A549 (cell line): Measurements from ENCODE around the gene NCAPD2. TPM values are rescaled to one million over a fixed set of nuclear protein-coding genes. Genes with fewer than 3 reads are reported as not detected.

Source experiments
- ATAC-seq, 2 experiments: fragments of 200-7000 bp in 1 of 2; fragments of >200 bp in 1 of 2; cut with Nextera tagmentation in 1 of 2; cut with Tn5 transposase in 1 of 2; 3 replicates each; pipeline versions ENCODE4 v1.8.0 to v1.9.1; 2018 to 2020; ENCODE audit warnings: mild to moderate bottlenecking in 1 of 2, moderate library complexity in 1 of 2
- CTCF ChIA-PET: fragments of 300-600 bp; sonication (Branson Sonifier 250); formaldehyde crosslinking; extraction: SDS; loops from one replicate; lab custom pipeline; 2021; ENCODE audit warnings: antibody characterized with exemption, inconsistent platforms; lab: Yijun Ruan, JAX
- POLR2A ChIA-PET: fragments of 350-600 bp; formaldehyde crosslinking; extraction: SDS; loops from one replicate; lab custom pipeline; 2021; ENCODE audit warnings: antibody characterized with exemption, inconsistent platforms; lab: Yijun Ruan, JAX
- DNase-seq, 2 experiments: peaks; one replicate each; pipeline versions ENCODE4 v3.0.0 to v3.0.0-alpha.2; 2011 to 2016; ENCODE audit warnings: low read depth in 1 of 2, low spot score in 1 of 2
- FAIRE-seq: peaks from 2 replicates; lab custom pipeline; 2011; peaks lifted over from hg19 to GRCh38; lab: Jason Lieb, UNC
- H3K27ac ChIP-seq, 2 experiments: fragments of >200 bp; sonication (Bioruptor Twin); formaldehyde crosslinking; 3 replicates each; pipeline ENCODE4 v1.5.1; 2016 to 2017
- H3K4me1 ChIP-seq: fragments of >200 bp; sonication (Bioruptor Twin); formaldehyde crosslinking; 3 replicates; pipeline ENCODE4 v1.6.1; 2016
- H3K4me2 ChIP-seq: fragments of >200 bp; sonication (Bioruptor Twin); formaldehyde crosslinking; 3 replicates; pipeline ENCODE4 v1.6.1; 2016
- H3K4me3 ChIP-seq: fragments of >200 bp; sonication (Bioruptor Twin); formaldehyde crosslinking; 3 replicates; pipeline ENCODE4 v1.5.1; 2016
- H3K9me3 ChIP-seq: fragments of >200 bp; sonication (Bioruptor Twin); formaldehyde crosslinking; 3 replicates; pipeline ENCODE4 v1.6.1; 2016
- CEBPB ChIP-seq, 2 experiments: fragments of >200 bp in 1 of 2; sonication (Bioruptor Twin) in 1 of 2; formaldehyde crosslinking in 1 of 2; IDR thresholded peaks; 2 replicates each; pipeline ENCODE4 v1.6.1; 2012 to 2016
- EHF ChIP-seq: fragments of 250-450 bp; sonication (Bioruptor Pico); IDR thresholded peaks from 2 replicates; pipeline ENCODE4 v1.5.0; 2020; ENCODE audit warnings: mild to moderate bottlenecking
- ESRRA ChIP-seq: fragments of 150-350 bp; IDR thresholded peaks from 2 replicates; pipeline ENCODE4 v1.6.1; 2014; ENCODE audit warnings: mild to moderate bottlenecking, low read length, borderline replicate concordance
- GATA3 ChIP-seq: IDR thresholded peaks from 2 replicates; pipeline ENCODE4 v1.6.1; 2012; ENCODE audit warnings: borderline replicate concordance
- HOXB5 ChIP-seq: fragments of 250-450 bp; sonication (Bioruptor Pico); IDR thresholded peaks from 2 replicates; pipeline ENCODE4 v1.5.0; 2020; ENCODE audit warnings: mild to moderate bottlenecking, moderate library complexity
- JUN ChIP-seq, 2 experiments: fragments of >200 bp; sonication (Bioruptor Twin); formaldehyde crosslinking; IDR thresholded peaks; 2 replicates in 1 of 2; 3 replicates in 1 of 2; pipeline ENCODE4 v1.6.1; 2016 to 2017
- KDM5A ChIP-seq: fragments of 200-600 bp; sonication (generic); IDR thresholded peaks from 2 replicates; pipeline ENCODE4 v1.6.1; 2016; ENCODE audit warnings: antibody characterized with exemption, mild to moderate bottlenecking
- MAZ ChIP-seq: fragments of 150-350 bp; IDR thresholded peaks from 2 replicates; pipeline ENCODE4 v1.6.1; 2014; ENCODE audit warnings: antibody characterized with exemption, low read depth, low read length, borderline replicate concordance
- POLR2A ChIP-seq: IDR thresholded peaks from 2 replicates; pipeline ENCODE4 v1.6.1; 2012; ENCODE audit warnings: mild to moderate bottlenecking, low read length
- POLR2AphosphoS2 ChIP-seq: conservative IDR thresholded peaks from 2 replicates; pipeline ENCODE4 v1.6.1; 2012; ENCODE audit warnings: low read length, improper control_type of control experiment, inconsistent platforms
- RCOR1 ChIP-seq: fragments of 150-350 bp; IDR thresholded peaks from 2 replicates; pipeline ENCODE4 v1.6.1; 2014; ENCODE audit warnings: antibody characterized with exemption, low read length, low read depth
- RFX5 ChIP-seq: fragments of 450-650 bp; IDR thresholded peaks from 2 replicates; pipeline ENCODE4 v1.7.1; 2014; ENCODE audit warnings: antibody characterized with exemption, mild to moderate bottlenecking, moderate library complexity
- RNF2 ChIP-seq: fragments of 200-600 bp; sonication (generic); IDR thresholded peaks from 2 replicates; pipeline ENCODE4 v1.6.1; 2016; ENCODE audit warnings: low read depth, mild to moderate bottlenecking, antibody characterized with exemption, moderate library complexity, borderline replicate concordance
- SREBF2 ChIP-seq: fragments of 450-650 bp; IDR thresholded peaks from 2 replicates; pipeline ENCODE4 v1.6.1; 2014; ENCODE audit warnings: mild to moderate bottlenecking, moderate library complexity
- ZFP36 ChIP-seq: fragments of 450-650 bp; IDR thresholded peaks from 2 replicates; pipeline ENCODE4 v1.6.1; 2014; ENCODE audit warnings: borderline replicate concordance; ENCODE audit not compliant: partially characterized antibody
- WGBS: methylation state at CpG from one replicate; pipeline ENCODE4 v1.1.6; 2017; ENCODE audit errors: missing lambda C conversion rate; 5-methylcytosine and 5-hydroxymethylcytosine counted together
- polyA plus RNA-seq, 4 experiments: library from polyadenylated mRNA; depleted of rRNA in 3 of 4; stranded (reverse); fragments of >200 nt; fragmentation: RNase III in 1 of 4; extraction: RNeasy Plus Mini Kit Qiagen cat#74134 plus additional on column Dnase treatment in 1 of 4; gene quantifications; 2 replicates in 3 of 4; 3 replicates in 1 of 4; pipeline ENCODE4 v1.2.3, GENCODE V29; 2011 to 2017
- TF ChIP-seq, protein P1 (sequence below): fragments of >200 bp; sonication (Bioruptor Twin); formaldehyde crosslinking; IDR thresholded peaks from 3 replicates; pipeline ENCODE4 v1.6.1; 2016
- TF ChIP-seq, protein P2 (sequence below): IDR thresholded peaks from 2 replicates; pipeline ENCODE4 v1.6.1; 2012
- TF ChIP-seq, protein P3 (sequence below): IDR thresholded peaks from 2 replicates; pipeline ENCODE4 v1.6.1; 2012; ENCODE audit warnings: low read depth, borderline replicate concordance
- TF ChIP-seq, protein P4 (sequence below): fragments of 250-450 bp; sonication (Bioruptor Pico); IDR thresholded peaks from 2 replicates; pipeline ENCODE4 v1.5.0; 2021; ENCODE audit warnings: mild to moderate bottlenecking, moderate library complexity, borderline replicate concordance

NCAPD2 gene
- polyA plus RNA-seq, 2 of the 4 experiments (the other 2 are of a cell fraction), result 82.0 to 130 TPM

DNA sequence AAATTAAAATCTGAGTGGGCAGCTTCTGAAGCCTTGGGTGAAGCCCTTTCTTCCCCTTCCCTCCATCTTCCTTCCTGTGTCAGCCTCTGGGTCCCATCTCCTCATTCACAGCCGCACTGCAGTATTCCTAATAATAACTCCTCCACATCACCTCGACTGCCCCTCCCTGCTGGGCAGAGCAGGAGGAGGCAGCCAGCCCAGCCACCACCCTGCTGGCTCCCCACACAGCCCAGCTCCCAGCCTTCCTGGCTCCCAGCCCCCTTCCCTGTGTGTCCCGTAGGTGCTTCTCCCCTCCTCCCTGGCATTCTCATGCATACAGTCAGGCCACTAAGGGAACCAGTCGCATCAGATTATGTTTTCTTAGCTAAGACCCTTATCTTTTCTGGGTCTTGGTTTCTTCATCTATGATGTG, 58.2 kb downstream of the NCAPD2 start:
- Histone ChIP-seq H3K4me3 (no peak overlapping the region), H3K4me2 (peak overlapping the region; percentile 25; the same call in 1 of the 3 replicates), H3K27ac (peak overlapping the region; percentile 8 to 49; a peak in 4 of 6 replicates), H3K4me1 (peaks cover 41% of the 10 kb centered on the region), H3K9me3 (no peaks in the 10 kb centered on the region)
- 38% methylated on average over 4 of the region's 4 CpGs for WGBS
- DNase-seq, result no peak
- no peak for FAIRE-seq
- no peak for TF ChIP-seq JUN (IDR thresholded peaks at IDR 0.05)
- no peak for TF ChIP-seq ESRRA
- POLR2A ChIA-PET, result interaction anchor here (0.6 to 1.7 kb wide), 2 partner anchors 16 to 321 kb away, joined by 3 to 5 read pairs; partner anchors contain the start of genes NOP2 and SPSB2
- ATAC-seq, result peak in 1 of 2 experiments; percentile 1; a peak in 1 of 6 replicates
- CTCF ChIA-PET, result interaction anchor here (1.0 to 25.9 kb wide), 8 partner anchors 5 to 273 kb away, joined by 3 to 491 read pairs (median 4); partner anchors contain the start of genes GAPDH, IFFO1 and NOP2

DNA sequence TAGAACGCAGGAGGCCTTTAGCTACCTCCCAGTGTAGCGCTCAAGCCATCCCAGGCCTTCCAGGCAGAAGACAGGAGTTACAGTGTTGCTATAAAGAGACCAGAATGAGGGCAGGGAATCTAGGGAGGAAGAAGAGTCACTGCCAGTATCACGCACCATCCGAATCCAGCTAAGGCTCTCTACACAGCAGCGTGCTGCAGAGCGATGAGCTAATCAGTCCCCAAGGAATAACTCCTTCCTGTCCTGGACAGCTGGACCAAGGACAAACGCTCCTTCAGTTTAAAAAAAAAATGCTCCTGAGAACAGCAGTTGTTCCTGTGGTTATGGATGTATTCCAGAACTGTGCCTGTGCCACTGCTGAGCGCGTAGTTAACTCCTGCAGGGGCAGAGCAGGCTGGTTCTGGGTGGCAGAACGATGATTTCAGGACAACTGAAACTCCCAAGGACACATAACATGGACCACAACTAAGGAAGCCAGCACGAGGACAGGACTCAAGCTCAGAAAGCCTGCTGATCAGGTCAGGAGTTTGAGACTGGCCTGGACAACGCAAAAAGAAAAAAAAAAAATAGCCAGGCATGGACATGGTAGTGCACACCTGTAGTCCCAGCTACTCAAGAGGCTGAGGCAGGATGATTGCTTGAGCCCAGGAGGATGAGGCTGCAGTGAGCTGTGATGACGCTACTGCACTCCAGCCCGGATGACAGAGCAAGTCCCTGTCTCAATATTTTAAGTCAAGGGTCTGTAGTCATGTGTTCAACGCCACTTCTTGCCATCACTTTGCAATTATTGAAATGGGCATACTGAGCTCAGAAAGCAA, 59.4 kb downstream of the NCAPD2 start:
- H3K27ac ChIP-seq, result no peak overlapping the region
- FAIRE-seq (no peak), DNase-seq (no peak), ATAC-seq (no peak)
- CTCF ChIA-PET, result interaction anchor here (0.8 to 25.9 kb wide), 18 partner anchors 4 to 273 kb away, joined by 3 to 491 read pairs (median 4); partner anchors contain the start of genes GAPDH, IFFO1, LAG3 and NOP2
- no peak overlapping the region for H3K4me2 ChIP-seq
- TF ChIP-seq POLR2AphosphoS2, result no peak
- TF ChIP-seq, protein P1, sequence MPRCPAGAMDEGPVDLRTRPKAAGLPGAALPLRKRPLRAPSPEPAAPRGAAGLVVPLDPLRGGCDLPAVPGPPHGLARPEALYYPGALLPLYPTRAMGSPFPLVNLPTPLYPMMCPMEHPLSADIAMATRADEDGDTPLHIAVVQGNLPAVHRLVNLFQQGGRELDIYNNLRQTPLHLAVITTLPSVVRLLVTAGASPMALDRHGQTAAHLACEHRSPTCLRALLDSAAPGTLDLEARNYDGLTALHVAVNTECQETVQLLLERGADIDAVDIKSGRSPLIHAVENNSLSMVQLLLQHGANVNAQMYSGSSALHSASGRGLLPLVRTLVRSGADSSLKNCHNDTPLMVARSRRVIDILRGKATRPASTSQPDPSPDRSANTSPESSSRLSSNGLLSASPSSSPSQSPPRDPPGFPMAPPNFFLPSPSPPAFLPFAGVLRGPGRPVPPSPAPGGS, result no peak
- TF ChIP-seq POLR2A, result no peak
- TF ChIP-seq, protein P2, sequence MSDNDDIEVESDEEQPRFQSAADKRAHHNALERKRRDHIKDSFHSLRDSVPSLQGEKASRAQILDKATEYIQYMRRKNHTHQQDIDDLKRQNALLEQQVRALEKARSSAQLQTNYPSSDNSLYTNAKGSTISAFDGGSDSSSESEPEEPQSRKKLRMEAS, result no peak
- no peak for TF ChIP-seq JUN (IDR thresholded peaks at IDR 0.05)
- TF ChIP-seq RNF2, result no peak
- TF ChIP-seq, protein P3, sequence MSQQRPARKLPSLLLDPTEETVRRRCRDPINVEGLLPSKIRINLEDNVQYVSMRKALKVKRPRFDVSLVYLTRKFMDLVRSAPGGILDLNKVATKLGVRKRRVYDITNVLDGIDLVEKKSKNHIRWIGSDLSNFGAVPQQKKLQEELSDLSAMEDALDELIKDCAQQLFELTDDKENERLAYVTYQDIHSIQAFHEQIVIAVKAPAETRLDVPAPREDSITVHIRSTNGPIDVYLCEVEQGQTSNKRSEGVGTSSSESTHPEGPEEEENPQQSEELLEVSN, result no peak
- no peak for TF ChIP-seq KDM5A
- TF ChIP-seq GATA3, result no peak
- TF ChIP-seq, protein P4, sequence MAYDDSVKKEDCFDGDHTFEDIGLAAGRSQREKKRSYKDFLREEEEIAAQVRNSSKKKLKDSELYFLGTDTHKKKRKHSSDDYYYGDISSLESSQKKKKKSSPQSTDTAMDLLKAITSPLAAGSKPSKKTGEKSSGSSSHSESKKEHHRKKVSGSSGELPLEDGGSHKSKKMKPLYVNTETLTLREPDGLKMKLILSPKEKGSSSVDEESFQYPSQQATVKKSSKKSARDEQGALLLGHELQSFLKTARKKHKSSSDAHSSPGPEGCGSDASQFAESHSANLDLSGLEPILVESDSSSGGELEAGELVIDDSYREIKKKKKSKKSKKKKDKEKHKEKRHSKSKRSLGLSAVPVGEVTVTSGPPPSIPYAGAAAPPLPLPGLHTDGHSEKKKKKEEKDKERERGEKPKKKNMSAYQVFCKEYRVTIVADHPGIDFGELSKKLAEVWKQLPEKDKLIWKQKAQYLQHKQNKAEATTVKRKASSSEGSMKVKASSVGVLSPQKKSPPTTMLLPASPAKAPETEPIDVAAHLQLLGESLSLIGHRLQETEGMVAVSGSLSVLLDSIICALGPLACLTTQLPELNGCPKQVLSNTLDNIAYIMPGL (CRISPR knock-in tag), result no peak
- TF ChIP-seq CEBPB (IDR thresholded peaks at IDR 0.05), result no peak
- no peak for TF ChIP-seq RFX5
- no peak for TF ChIP-seq SREBF2
- no peak for TF ChIP-seq HOXB5 (CRISPR knock-in tag)
- TF ChIP-seq MAZ, result no peak
- no peak for TF ChIP-seq RCOR1
- TF ChIP-seq ZFP36, result no peak
- TF ChIP-seq EHF (CRISPR knock-in tag), result no peak
- peaks cover 30% of the 10 kb centered on the region for H3K4me1 ChIP-seq
- WGBS, result 87% methylated on average over 15 of the region's 15 CpGs
- POLR2A ChIA-PET, result interaction anchor here (0.6 to 1.7 kb wide), 4 partner anchors 13 to 19 kb away, joined by 3 to 5 read pairs (median 4); partner anchors contain the start of genes GAPDH and NOP2
- H3K4me3 ChIP-seq, result no peak overlapping the region
- no peaks in the 10 kb centered on the region for H3K9me3 ChIP-seq
